Measurements from ENCODE around the gene HOXB4.

The HOXB4 gene

DNA sequence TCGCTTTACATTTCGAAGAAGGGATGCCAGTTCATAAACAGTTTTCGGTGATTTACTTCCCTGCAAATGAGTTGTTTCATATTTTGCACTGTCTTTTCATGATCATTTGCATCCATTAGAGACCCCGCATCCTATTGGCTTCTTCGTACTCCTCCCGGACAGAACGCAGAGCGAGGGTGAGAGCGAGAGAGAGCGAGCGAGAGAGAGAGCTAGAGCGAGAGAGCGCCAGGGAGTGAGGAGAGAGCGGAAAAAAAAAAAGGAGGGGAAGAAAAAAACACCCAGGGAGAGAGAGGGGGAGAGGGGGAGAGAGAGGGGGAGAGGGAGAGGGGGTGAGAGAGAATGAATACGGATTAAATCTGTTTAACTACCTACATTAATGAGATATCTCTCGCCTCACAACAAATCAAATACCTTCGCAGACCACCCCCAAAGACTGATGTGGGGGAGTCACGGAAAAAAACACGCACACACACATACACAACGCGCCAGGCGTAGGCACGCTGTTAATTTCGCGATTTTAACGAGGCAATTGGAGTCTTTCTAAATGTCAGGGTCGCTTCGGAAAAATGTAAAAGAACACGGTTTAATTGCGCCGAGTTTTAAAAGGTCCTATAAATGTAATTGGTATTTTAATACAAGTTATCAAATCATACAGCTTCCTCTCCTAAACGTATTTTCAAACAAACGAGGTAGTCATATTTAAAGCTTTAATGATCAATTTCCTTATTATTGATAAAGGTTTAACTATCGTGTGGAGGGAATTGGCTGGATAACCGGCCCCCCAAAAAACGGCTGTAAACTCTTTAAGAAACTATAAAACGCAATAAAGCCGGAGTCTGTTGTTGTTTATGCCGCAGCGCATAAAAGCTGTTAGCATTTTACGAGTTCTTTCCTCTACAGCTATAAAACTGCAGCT is 37.2 kb upstream of the HOXB4 start, which contains the start of gene HOXB8:
Gene HOXB8, minus strand, starts transcription at position 246 of the 916 bp plus-strand sequence. CDS start 588 bp downstream, outside the sequence.
- no peak for DNase-seq

DNA sequence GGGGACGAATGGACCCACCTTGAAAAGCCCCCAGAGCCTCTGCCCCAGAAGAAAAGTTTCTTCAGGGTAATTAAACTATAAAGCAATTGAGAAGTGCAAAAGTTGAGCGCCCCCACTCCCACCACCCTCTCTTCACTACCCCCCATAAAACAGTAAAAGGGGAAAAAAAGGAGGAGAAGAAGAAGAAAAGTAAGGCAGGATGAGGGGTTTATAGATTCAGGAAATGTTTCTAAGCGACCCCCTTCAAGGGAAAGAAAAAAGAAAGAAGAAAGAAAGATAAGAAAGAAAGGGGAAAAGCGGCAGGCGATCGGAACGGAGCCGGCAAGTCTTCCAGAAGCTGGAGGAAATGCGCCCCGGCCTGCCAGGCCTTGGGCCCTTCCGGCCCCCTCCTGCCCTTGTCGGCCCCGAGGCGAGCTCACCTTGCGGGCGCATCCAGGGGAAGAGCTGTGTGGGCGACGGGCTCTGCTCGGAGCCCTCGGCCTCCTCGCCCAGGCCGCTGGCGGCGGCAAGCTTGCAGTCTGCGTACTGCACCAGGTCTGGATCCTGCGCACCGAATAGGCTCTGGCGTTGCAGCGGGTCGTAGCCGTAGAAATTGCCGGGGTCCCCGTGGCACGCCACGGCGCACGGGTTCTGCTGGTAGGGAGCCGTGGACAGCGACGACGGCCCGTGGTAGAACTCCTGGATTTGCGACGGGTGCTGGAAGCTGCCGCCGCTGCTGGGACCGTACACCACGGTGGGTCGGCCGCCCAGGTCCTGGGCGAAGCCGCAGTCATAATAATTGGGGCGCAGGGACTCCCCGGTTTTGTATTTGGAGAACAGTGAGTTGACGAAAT is 35.9 kb upstream of the HOXB4 start:
- peak; percentile 42 for DNase-seq

DNA sequence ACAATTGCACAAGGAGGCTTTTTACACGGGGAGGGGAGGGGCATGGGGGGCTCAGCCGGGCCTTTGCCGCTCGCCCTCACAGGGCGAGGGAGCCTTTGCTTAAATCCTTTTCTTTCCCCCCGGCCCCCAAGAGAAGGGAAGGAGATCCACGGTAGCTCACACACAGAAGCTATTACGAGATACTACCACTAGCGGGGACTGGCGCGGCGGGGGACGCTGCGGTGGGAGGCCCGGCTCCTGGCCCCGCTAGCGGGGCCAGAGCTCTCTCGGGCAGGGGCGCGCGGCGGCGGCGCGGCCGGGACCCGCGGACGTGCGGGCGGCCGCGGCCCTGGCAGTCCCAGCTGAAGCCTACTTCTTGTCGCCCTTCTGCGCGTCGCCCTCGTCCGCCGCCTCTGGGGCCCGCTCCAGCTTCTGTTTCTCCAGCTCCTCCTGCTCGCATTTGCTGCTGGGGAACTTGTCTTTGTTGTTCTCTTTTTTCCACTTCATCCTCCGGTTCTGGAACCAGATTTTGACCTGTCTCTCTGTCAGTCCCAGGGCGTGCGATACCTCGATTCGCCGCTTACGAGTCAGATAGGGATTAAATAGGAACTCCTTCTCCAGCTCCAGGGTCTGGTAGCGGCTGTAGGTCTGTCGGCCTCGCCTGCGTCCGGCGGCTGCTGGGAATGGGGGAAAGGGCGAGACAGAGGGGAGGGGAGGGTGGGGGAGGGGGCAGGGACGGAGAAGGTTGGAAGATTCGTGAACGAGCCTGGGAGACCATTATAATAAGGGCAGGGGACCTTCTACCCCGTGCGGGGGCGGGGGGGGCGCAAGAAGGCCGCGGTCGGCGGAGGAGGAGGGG is 34.9 kb upstream of the HOXB4 start:
- peak; percentile 53 for DNase-seq

DNA sequence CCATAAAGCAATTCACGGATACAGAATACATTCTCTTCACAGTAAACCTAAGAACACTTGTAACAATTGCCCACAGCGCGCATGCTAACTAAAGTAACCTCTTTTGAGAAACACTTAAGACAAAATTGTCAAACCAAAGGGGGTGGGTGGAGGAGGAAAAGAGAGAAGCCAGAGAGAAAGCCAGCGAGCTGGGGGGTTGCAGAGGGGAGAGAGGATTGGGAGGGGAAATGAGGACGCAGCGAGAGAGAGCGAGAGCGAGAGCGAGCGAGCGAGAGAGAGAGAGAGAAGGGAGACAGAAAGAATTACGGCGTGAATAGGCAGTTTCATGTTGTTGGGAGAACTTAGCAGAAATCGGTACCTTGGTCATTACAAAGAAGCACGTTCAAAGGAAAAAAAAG is 34.3 kb upstream of the HOXB4 start:
- DNase-seq: no peak

DNA sequence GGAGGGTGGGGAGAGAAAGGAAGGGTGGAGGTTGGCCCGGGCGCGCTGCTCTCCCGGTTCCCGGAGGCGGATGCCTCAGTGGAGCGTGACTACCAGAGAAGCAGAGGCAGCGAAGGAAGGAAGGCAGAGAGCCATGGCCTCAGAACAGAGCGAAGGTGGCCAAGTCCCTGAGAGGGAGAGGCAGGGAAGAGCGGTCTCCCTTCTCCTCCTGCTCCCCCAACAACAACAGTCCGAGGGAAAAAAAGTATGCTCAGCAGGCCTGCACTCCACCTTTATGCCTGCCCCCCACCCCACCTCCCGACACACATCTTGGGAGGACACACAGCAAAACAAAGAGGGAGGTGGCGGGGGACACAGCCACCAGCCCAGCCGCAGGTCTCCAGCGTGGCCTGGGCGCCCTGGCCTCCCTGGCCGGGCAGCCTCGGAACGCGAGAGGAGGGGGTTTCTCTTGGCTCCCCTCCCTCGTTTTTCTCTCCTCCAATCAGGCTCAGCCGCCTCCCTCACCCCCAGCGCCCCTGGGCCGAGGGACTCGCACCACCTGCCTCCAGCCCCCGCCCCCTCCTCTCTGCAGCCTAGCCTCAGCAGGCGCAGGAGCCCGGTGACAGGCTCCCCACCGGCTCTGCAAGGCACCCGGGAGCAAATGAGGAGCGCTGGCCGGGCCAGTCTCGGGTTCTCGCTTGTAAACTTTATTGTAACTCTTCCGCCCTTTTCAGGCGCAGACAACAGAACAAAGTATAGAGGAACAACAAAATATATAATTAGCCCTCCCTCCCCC is 33.7 kb upstream of the HOXB4 start:
- DNase-seq: no peak

DNA sequence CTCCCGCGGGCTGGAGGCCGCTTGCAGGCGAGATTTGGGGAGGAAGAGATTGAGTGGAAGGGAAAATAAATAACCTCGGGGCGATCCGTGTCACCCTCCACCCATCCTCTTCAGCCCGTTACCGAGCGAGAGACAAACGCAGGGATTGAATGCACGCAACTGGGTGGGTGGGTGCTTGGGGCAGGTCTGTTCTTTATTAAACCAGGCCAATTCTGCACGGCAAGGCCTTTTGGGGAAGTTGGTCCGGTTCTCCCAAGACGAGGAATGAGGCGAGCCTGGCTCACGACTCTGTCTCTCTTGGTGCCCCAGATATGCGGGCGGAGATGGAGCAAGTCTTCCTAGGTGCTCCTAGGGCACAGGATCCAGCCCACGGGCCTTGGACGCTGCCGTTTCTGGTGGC is 33.1 kb upstream of the HOXB4 start:
- no peak for DNase-seq

DNA sequence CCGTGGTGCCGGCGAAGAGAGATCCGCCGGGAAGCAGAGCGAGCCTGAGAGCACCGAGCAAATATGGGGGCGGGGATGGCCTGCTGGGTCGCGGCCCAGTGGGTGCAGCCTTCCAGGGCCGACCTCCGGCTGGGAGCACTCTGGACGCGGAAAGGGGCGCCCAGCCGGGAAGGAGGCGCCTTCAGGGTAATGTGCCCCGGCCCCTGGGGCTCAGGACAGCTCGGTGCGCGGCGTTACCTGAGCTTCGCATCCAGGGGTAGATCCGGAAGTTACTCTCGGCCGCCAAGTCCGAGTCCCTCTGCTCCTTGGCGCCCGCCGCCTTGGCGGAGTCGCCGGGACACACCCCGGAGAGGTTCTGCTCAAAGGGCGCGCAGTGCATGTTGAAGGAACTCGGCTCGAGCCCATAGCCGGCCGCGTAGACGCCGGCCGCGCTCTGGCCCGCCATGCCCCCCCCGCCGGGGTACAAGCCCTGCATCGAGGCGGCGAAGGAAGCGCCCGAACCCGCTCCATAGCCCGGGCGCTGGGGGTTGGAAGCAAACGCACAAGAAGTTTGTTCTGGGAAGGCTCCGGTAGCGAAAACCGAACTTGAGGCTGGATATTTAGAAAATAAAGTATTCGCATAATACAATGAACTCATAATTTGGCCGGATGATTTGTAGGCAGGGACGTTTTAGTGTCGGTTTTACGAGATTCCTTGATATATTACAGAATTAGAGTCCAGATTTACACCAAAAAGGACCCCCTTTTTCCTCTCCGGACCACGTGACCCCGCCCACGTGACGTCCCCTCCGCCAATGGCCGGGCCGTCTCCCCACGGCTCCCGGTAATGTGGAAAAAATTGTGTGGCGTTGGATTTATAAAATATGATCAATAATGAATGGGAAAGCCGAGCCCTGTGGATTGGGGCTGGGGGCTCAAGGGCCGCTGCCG is 32.4 kb upstream of the HOXB4 start, which contains the start of gene HOXB7:
Gene HOXB7, minus strand, starts transcription at position 736 of the 930 bp plus-strand sequence. Its CDS starts 99 bp downstream, at position 637.
- peak; percentile 63 for DNase-seq

DNA sequence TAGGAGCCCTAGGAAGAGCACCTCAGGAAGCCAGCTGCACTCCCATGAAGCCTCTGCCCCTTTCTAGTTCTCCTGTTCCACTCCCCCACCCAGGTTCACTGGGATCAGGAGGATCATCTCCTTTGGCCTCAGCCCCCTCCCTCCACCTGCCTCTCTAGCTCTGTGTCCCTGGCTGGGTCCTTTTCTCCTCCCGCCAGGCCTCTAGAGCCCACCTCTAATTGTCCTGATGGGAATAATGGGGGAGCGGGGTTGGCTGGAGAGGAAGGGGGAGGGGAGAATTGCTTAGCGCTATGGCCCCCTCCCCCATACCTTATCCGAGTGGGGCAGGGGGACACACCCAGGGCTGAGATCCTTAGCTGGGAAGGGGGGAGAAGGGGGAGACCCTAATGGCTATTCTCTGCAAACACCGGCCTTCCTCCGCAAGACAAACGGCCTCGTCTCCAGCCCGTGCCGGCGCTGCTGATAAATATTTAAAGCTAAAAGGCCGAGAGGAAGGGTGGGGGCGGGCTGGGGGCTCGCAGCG is 31.7 kb upstream of the HOXB4 start:
- DNase-seq: no peak

DNA sequence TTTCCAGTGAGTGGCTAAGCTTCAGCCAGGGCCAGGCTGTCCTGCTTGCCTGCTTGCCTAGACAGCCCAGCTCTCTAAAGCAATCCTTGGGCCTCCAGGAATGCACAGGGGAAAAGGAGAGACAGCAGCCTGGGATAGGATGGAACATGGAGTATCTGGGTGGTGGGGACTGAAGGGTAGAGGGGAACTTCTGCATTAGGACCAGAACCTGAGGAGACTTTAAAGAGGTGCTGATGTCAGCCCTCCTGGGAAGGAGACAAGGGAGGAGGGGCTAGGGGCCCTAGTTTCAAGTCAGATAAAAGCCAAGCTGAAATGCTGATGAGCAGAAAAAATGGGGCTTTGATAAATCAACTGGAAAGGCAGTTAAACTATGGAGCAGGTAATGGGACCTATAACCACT is 30.9 kb upstream of the HOXB4 start:
- no peak for DNase-seq

DNA sequence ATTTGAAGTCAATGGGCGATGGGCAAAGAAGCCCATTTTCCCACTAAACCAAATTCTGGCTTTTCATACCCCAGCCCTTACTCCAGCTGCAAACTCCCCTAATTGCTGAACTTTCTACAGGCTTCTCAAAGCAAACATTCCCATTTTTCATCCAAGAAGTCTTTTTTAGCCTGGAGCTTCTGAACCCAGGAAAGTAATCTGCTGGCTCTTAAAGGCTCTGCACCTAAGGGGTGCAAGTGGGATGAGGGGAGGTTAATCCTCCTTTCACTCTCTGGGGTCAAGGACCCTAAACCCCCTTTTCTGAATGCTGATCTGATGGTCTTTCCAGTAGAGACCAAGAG is 30.3 kb upstream of the HOXB4 start:
- no peak for DNase-seq

DNA sequence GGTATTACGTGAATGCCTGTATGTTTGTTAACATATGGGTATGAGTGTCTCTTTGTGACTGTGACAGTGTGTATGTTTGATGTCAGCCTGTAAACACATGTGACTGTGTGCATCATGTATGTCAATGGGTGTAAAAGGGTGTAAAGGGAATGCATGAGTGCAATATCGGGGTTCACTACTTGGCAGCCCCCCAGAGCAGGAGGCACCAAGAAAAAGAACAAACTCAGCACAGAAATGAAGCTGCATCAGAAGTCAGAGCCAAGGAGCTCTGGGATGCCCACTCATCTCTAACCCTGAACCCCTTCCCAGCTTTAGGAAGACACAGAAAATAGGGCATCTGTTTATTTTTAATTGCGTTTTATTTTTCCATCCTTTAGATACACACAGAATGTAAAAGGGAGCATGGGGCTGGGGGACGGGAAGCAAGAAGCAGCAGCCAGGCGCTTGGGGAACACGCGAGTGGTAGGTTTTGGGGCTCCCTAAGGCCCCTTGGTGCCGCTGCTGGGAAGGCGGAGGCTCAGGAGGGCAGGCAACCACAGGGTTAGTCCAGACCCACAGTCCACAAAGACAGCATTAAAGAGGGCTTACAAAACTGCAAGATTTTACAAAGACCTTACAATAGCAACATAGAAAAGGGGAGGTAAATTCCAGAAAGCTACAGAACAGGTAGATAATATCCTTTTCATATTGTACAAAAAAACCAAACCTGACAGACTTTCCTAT is 28.9 kb upstream of the HOXB4 start:
- no peak for DNase-seq

DNA sequence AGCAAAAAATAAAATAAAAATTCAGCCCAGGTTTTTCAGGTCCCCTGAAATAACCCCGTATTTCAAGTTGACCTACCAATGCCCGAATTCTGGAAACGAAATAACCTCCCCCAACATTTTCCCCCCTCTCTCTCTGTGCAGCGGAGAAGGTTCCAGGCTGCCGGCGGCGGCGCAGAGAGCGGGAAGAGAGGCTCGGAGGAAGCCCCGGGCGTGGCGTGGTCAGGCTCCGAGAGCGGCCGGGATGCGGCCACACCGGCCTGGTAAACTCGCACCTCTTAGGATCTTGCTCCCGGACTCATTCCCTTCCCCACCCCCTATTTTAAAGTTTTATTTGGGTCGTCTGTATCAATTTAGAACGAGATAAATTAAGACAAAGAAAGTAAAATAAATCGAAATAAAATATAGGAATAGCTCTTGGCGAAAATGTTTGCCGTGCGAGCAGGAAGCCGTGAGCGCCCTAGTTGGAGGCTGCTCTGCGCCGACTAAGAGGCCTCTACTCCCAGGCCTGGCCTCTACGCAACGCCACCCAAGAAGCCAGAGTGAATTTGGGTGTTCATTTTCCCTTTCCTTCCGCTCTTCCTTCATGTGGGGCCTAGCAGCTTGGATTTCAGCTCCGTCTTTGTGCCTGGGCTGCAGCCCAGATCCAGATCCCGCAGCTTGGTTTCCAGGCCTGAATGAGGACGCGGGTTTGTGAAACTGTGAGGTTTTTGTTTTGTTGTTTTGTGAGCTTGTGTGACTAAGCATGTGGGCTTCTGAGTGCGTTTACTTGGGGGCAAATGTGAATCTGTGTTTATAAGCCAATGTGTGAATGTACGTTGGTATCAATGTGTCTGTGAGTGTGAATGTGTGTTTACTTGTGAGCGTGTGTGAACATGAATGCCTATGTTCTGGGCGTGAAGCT is 28.1 kb upstream of the HOXB4 start:
- no peak for DNase-seq

DNA sequence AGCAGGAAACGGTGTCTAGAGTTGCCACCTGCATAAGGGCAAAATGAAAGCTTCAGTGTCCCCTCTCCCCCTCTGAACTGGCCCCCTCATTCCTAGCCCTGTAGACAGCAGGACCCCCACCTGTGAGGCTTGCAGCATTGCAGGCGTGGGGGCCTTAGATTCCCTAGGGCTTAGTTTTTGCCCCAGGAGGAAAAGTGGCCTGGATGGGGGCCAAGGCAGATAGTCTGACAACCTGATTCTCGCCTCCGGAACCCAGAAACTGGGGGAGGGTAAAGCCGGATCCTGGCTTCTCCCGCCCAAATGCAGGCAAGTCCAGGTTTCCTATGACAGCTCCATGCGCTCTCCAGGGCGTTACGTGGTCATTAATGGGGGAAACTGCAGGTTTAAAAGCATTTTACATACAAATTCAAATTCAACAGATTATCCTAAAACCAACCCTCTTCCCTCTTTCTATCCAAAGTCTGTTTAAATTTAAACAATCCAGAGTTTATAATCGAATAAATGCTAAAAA is 27.3 kb upstream of the HOXB4 start:
- DNase-seq: no peak

DNA sequence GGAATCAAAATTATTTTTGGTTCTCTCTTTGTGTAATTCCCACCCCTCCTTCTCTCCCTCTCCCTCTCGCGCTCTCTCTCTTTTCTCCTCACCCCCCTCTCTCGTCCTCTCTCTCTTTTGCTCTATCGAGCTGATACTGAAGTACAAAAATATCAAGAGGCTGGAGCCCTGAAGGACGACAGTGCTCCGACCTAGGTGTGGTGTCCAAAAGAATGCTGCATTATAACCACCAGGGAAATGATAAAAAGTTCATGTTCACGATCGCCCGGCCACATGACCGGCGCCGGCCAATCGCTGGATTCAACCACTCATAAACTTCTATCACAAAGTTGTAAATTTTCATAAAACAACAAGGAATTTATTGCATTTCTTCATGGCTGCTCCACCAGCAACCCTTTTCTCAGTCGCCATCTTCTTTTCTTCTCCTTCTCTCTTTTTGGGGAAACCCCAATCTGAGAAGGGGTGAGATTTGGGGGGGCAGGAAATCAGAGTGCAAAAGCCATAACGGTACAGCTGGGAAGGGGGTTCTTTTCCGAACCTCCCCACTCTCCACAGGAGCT is 26.7 kb upstream of the HOXB4 start, which contains the start of gene HOXB6:
Gene HOXB6, minus strand, starts transcription at position 217 of the 560 bp plus-strand sequence. CDS start 6,836 bp downstream, outside the sequence.
- no peak for DNase-seq

DNA sequence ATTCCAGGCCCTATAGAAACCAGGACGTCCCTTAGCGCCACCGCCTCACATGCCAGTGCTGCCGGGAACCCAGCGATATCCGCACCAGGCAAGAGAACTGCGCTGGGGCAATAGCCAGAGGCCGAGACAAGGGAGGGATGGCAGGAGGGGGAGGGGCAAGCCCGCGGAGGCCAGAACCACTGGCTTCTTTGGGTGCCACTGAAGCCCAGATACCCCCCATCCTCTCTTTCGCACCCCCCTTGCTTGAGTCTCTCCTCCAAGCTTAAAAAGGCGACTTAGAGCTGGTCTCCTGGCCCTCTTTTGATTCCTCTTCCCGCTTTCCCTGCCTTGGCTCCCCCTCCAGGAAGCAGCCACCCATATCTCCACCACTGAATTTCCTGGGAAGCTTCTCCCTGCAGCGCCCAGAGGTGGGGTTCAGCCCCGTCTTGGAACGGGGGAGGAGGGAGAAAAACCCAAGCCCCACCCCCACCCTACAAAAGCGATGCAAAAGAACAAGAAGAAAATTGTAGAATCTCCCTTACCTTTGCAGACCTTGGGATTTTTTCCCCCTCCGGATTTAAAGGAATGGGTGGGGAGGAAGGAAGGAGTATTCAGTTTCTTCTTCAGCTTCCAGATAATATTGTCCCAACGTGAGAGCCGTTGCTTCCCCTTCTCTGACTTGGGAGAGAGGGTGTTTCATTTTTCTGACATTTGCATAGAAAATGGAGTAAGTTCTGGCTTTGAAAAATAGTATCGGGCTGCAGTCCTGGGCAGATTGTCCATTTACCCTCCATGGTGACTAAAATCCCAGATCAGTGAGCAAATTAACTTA is 26.0 kb upstream of the HOXB4 start:
- DNase-seq: no peak

DNA sequence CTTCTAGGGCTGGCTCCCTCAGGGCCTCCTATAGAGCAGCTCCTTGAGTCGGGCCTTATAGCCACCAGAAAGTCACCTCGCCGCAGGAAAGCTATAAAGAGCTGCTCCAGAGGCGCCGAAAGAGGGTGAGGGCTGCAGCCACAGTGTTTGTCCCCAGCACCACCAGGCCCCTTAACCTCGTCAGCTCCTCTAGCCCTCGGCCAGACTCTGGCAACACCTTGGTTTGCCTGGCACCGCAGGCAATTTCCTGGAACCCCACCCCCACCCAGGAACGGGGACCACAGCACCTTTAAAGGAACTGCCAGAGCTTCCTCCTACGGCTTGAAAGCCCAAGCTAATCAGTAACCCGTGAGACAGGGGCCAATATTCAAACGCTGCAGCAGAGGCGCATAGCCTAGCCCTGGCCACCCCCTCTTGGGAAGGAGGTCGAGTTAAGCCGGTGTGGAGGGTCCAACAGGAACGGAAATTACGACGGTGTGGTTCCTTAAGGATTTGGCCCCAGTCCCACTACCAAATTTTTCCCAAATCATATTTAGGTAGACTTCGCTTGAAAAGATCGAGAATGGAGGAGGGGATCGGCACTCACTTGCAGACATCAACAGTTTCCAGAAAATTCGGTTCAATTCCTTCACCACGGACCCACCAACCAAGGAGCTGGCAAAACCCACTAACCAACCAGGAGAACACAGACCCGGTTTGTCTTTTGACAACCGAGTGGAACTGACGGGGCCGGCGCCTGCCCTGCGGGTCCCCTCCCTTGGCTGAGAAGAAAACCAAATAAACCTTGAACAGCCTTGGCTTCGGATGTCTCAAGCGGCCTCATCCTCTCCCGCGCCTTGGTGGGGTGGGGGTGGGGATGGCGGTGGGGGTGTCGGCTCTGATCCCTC is 23.6 kb upstream of the HOXB4 start:
- no peak for DNase-seq
